ENCODE results near the gene CBY1.
"Not testable (repeated sequence)": the region's sequence is repeated elsewhere in the genome, so short reads cannot be mapped to it uniquely, and the experiment has no call there.

CBY1 gene

DNA sequence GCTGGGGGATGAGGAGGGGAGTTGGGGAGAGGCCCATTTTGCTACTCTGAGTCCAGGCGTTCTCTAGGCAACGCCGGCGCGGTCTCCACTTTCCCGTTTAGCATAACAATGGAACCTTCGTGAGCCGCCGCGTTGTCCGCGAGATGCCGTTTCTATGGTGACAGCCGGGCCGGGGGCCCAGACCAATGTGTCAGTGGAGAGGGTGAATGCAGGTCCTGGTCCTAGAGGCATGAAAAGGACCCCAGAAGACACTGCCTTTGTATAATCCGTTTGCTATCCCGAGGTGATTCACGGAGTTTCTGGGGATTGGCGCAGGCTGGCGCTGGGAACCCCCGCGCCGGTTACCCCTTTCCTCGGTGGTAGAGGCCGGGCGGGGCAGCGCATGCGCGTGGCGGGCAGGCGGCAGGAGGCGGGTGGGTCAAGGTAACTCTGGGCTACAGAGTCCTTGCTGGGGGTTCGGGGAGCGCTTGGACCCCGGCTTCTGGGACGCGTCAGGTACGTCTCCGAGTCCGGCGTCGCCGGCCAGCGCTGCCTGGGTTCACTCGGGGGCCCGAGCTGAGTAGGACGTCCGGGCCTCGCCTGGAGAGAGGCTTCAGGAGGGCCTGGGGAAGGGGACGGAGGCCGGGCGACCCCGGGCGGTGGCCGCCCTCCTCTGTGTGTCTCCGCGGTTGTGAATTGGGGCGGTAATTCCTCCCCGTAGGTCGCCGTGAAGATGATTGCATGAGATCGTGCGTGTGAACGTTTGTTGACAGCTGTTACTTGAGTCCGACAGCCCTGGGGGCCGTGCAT lies at the start of gene CBY1, which contains the start of gene FAM227A:
TSS of gene CBY1 (plus strand) at position 383 of the 789 bp plus-strand sequence. CDS start 11,417 bp downstream, outside the sequence.
TSS of gene FAM227A (minus strand) at position 137 of the 789 bp plus-strand sequence. CDS start 6,224 bp downstream, outside the sequence.
- peak; percentile 87 for DNase-seq (ENCODE audit: low spot score)

DNA sequence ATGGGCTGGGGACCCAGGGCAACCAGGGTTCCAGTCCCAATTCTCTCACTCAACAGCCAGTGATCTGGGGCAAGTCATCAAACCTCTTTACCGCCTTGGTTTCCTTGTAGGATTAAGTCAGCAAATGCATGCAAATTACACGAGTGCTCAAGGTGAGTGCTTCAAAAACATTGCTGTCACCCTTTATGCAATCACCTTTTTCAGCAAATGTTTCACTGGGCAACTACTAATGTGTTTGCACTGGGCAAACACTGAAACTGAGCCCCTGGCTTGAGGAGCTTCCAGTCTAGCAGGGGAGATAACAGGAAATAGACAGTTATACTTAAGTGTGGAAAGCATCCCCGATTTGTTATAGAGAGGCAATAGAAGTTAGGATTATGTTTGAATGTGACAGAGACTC lies 48.8 kb upstream of the CBY1 start:
- no peak for DNase-seq (ENCODE audit: low spot score)

DNA sequence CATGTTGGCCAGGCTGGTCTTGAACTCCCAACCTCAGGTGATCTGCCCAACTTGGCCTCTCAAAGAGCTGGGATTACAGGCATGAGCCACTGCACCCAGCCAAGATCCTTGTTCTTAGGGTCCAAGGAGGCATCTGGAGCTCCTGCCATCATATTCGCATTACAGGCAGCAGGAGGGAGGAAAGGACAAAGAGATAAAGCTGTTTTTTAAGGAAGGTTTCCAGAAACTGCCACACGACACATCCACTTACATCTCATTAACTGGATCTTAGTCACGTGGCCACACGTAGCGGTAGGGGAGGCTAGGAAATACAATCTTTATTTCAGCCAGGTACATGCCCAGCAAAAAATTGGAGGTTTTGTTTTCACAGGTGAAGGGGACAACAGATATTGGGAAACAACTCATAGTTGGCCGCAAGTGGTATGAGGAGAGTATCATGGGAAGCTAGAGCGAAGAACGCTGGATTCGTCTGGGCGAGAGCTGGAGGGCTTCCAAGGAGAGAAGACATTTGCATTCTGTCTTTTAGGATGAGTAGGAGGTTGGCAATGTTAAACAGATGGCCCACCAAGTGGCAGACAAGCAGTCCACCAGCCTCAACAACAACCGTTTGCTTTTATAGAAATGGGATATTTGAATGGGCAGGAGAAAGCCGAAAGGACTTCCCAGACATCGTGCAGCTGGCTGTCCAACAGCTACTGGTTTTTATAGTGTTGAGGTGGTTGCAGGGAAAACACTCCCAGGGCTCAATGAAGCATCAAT lies 47.3 kb upstream of the CBY1 start:
- DNase-seq (ENCODE audit: low spot score), result no peak

DNA sequence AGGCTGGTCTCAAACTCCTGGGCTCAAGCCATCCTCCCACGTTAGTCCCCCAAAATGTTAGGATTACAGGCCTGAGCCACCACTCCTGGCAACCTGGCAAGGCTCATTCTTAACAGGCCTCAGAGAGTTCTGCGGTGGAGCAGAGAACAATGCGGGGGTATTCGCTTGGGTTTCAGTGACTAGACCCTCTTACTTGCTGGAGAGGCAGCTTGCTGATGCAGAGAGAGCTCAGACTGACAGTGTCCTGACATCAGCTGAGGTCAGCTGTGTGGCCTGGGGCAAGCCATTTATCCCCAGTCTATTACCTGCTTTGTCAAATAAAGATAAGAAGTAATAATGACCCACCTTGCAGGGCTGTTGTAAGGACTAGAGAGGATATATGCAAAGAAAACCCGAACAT lies 46.2 kb upstream of the CBY1 start:
- no peak for DNase-seq (ENCODE audit: low spot score)

DNA sequence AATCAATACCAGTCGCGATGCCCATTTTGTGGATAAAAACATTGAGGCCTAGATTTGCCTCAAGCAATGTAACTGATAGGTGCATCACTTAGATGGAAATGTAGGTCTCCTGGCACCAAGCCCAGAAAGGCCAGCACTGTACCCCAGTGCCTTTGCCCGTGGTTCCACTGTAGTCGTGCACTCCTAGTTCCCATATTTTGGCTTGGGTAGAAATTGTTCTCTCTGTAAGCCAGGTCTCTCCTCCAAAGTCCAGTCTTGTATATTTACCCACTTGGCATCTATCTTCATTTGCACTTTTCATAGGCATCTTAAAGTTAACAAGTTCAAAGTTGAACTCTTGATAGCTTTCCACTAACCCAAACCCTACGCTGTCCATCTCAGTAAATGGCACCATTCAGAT lies 44.9 kb upstream of the CBY1 start:
- no peak for DNase-seq (ENCODE audit: low spot score)

DNA sequence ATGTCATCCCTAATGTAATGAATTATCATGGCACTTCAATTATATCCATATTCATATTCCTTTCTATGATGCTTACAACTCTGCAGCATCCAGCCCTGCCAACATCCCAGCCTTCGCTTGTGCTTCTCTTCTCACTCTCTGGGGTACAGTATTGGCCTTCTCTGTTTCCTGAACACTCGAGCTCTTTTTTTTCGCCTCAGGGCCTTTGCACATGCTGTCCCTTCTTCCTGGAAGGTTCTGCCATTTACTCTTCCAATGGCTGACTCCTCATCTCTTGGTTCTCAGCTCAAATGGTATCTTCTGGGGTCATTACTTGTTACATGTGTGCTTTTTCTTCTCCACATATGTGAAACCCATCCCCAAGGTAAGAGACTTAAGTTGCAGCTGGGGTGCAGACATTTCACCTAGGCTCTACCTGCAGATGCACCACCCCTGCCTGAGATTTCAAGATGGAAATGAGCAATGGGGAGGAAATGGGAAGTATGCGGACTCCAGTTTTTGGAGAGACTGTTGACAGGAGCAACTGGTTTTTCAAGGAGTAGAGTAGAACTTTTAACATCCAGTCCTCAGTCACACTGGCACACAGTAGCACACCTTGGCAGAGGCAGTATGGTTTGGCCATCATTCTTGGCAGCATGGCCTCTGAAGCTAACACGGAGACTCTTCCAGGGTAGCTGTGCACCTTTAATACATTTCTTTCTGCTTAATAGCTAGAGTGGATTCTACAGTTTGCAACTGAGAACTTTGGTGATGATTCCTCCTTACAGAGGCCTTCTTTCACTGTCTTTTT lies 44.0 kb upstream of the CBY1 start:
- DNase-seq (ENCODE audit: low spot score), result no peak

DNA sequence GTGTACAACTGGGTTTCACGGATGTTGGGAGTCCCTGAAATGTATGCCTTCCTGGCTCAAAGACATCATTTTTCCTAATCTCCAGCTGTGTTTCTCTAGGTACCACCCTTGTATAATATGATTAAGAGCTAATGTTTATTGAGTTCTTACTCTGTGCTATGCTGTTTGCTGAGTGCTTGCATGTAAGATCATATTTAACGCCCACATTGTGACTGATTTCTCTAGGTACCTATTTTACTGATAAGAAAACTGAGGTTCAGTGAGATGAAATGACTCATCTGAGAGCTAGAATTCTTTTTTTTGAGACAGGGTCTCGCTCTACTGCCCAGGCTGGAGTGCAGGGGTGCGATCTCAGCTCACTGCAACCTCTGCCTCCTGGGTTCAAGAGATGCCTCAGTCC lies 42.9 kb upstream of the CBY1 start:
- DNase-seq (ENCODE audit: low spot score), result no peak

DNA sequence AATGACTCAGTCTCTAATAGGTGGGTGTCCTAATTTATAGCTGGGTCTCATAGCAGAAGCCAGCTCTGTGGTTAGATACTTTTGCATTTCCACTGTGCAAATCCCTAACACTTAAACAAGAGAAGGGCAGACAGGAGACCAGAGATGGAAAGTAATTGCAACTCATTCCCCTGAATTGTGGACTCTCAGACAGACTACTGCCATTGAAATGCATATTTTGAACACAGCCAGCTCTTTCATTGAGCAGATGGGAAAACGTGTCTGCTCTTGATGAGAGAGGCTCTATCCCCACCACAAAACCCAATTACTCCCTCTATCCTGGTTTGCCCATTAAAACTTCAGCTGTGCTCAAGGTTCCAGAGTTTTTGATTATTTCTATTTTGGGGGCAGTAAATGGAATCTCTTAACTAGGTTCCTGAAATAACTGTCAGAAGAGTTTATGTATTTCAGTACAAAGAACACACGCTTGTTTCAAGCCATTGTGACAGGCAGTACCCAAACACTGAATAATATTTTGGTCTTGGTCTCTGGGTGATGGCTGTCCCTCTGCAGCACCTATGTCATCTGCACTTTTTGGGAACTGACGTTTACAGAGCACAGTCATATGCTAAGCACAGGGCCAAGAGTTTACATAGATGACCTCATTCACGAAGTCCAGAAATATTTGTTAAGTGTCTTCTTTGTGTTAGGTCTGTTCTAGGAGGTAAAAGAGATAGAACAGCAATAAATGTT lies 41.9 kb upstream of the CBY1 start:
- no peak for DNase-seq (ENCODE audit: low spot score)

DNA sequence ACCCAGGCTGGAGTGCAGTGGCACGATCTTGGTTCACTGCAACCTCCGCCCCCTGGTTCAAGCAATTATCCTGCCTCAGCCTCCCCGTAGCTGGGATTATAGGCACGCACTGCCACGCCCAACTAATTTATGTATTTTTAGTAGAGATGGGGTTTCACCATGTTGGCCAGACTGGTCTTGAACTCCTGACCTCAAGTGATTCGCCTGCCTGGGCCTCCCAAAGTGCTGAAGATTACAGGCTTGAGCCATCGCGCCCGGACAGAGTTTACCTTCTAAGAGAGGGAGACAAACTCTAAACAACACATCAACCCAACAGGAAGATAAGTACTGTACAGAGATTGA lies 41.4 kb upstream of the CBY1 start:
- DNase-seq (ENCODE audit: low spot score), result not testable (repeated sequence)

DNA sequence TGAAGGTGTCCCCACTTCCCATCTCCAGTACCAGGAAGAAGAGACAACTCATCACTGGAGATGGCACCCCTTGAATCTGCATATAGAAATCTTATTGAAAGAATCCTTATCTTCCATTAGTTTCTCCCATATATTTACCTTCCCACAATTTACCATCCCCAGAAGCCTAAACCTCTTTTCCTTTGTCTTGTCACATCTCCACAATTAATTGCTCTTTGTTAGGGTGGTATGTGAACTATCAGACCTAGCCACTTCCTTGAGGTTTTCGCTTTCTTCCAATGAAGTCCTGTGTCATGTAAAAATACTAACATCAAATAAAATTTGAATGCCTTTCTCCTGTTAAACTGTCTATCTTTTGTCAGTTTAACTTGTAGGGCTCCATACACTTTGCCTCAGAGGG lies 38.2 kb upstream of the CBY1 start:
- no peak for DNase-seq (ENCODE audit: low spot score)

DNA sequence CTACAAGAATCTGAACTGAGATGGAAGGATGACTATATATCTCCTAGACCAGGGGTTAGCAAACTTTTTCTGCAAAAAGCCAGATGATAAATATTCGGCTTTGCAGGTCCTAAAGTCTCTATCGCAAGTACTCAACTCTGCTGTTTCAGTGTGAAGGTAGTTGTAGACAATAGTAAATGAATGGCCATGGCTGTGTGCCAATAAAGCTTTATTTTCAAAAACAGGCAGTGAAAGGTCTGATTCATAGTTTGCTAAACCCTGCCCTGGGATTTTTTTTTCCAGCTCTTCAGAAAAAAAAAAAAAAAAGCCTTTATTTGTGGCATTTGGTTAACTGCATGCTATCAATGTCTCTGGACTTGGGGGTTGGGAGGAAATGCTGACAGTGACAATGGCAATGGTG lies 37.8 kb upstream of the CBY1 start:
- DNase-seq (ENCODE audit: low spot score), result no peak

DNA sequence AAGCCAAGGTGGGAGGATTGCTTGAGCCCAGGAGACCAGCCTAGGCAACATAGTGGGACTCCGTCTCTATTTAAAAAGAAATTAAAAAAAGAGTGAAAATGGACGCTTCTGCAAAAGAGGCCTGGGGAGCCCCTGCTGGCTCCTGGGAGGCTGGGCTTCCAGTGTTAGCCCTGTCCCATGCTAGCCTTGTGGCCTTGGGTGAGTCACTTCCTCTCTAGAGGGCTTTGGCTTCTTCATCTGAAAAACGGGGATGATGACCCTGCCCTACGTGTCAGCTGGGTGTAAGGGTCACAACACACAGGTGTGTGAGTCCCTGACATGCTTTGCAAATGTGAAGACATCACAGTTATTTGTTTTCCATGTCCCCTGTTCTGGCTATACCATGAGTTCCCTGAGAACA lies 33.1 kb upstream of the CBY1 start:
- DNase-seq (ENCODE audit: low spot score), result no peak

DNA sequence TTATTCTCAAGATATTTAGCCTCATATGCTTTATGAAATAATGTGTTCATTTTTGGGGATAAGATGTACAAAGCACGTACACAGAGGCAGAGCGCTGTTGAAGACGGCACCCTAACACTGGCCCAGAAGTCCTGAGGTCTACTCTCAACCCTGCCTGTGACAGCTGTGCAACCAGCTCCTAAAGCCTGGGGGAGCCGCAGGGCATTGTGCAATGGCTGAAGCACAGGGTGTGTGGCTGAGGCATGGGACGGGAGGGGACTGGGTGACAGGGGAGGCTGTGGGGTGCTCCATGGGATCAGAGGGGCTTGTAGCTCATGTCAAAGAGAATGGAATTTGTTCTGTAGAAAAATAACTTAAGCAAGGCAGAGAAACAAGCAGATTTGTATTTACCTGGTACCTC lies 28.0 kb upstream of the CBY1 start:
- no peak for DNase-seq (ENCODE audit: low spot score)

DNA sequence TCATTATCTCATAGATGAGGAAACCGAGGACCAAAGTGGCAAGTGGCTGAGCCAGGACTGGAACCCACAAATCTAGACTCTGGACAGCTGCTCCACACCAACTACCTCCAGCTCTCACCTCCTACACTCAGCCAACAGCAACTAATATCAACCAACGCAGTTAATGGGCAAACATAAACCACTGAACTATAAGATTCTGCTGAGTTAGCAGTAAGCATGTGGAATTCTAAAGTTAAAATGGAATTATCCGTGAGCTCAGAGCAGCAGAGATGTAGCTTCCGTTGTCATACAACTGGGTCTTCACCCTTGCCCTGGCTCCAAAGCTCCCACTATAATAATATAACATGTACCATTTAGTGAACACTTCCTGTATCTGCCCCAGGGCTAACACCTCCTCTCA lies 27.3 kb upstream of the CBY1 start:
- no peak for DNase-seq (ENCODE audit: low spot score)

DNA sequence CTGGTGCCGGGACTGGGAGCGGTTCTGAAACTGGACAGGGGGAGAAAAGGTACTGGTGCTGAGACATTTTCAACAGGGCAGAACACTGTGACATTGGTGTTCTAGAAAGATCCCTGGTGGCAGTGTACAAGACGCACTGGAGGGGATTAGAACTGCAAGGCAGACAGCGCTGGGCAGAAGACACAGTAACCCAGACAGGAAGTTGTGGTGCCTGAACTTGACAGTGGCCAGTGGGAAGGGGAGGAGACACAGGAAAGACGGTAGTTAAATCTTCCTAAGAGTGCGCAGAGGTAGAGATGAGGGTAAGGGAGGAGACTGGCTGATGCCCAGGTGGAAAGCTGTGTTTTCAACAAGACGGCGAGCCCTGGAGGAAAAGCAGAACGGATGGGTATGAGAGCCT lies 24.7 kb upstream of the CBY1 start:
- no peak for DNase-seq (ENCODE audit: low spot score)

DNA sequence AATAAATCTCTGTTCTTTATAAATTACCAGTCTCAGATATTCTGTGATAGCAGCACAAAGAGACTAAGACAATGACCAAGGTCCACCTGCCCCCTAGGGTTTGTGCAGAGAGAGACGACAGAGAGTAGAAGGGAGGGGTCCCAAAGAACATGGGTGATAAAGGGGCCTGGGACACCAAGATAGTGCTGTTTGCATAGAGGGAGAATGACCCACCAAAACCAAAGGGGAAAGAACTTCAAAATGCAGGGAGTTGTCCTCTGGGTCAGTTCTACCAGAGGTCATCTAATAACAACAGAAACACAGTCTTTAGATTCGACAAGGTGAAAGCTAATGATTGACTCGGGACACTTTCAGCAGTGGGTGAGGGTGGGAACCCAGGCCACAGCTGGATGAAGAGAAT lies 23.9 kb upstream of the CBY1 start:
- DNase-seq (ENCODE audit: low spot score), result no peak

DNA sequence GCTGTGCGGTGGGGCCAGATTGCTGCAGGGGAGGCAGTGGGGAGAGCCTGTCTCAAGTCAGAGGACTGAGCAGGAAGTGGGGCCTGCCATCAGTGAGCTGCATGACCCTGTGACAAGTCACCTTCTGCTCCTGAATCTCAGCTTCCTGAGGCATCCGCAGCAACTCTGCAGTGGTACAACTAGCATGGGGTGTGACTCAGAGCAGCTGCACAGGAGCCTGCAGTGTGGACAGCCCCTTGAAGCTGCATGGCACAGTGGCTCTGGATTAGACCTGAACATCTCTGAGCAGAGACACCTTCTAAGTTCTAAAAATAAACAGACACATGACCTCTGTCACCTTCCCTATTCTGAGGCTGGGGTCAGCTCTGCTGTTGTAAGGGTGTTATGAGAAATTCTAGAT lies 18.2 kb upstream of the CBY1 start:
- DNase-seq (ENCODE audit: low spot score), result no peak

DNA sequence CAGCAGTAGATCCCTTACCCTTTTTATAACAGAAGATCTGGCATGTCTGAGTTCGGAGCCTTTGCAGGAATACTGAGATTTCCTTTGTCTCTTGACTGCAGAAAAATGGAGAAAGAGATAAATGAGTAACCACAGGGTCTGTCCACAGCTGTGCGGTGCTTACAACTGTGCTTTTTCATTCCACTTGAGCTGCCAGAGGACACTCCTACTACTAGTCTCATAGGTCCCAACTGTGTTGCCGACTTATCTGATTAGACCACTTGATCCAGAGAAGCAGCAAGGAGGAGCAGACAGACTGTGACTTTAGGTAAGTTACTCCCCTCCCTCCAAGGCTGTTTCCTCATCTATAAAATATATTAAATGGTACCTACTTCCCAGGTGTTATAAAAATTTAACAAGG lies 17.7 kb upstream of the CBY1 start:
- no peak for DNase-seq (ENCODE audit: low spot score)

DNA sequence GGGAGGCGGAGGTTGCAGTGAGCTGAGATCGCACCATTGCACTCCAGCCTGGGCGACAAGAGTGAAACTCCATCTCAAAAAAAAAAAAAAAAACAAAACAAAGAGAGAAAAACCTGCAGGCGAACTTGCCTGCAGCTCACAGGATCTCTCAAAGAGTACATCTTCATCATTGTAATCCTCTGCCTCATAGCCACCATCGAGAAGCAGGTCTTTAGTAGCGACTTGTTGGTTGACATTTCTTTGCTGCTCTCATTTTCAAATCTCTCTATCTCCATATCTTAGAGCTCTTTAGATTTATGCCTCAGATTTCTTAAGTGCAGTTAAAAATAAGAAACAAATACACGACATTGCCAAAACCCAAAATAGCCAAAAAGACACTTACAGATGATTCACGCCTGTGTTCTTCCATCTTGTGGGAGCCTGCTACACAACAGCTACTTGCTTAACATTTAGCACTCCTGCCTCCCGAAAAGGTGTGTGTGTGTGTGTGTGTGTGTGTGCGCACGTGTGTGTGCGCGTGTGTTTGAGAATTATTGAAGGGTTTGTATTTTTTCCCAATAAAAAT lies 14.9 kb upstream of the CBY1 start:
- DNase-seq (ENCODE audit: low spot score), result no peak

DNA sequence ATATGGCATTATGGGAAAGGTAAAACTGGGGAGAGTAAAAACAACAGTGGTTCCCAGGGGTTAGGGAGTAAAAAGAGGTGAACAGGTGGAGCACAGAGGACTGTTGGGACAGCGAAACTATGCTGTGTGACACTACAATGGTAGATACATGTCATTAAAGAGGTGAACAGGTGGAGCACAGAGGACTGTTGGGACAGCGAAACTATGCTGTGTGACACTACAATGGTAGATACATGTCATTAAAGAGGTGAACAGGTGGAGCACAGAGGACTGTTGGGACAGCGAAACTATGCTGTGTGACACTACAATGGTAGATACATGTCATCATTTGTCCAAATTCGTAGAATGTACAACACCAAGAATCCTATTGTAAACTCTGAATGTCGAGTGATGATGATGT lies 12.2 kb upstream of the CBY1 start:
- DNase-seq (ENCODE audit: low spot score), result not testable (repeated sequence)

DNA sequence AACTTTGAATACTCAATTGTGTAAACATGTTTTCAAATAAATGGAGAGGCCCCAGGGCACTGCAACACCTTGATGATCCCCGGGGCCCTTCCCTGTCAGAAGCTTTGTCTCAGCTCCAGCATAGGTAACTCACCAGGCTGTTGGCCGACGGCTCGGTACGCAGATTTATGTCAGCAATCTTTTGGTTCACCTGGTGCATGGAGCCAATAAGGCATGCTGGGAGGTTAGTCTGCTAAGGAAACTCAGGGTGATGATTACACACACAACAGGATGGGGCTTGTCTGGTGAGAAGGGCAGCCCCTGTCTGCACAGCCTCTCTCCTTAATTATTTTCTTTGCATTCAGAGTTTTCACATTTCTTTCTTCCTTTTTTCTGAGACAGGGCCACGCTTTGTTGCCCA lies 11.0 kb upstream of the CBY1 start:
- no peak for DNase-seq (ENCODE audit: low spot score)

All from CD4-positive, alpha-beta T cell treated with Interleukin-2 at 100 ng/mL for 4 hours (primary cell).